GM19438 (cell line): ENCODE results near the gene ZNRF3.

Source experiments
- ATAC-seq: cut with Tn5 transposase; IDR thresholded peaks from one replicate; pipeline ENCODE4 v1.9.1; 2021; ENCODE audit warnings: low read depth; ENCODE audit not compliant: unreplicated experiment

Gene ZNRF3

GRCh38 chr22:28978863-28979796 is 95.8 kb downstream of the ZNRF3 start:
- no peak for ATAC-seq

DNA sequence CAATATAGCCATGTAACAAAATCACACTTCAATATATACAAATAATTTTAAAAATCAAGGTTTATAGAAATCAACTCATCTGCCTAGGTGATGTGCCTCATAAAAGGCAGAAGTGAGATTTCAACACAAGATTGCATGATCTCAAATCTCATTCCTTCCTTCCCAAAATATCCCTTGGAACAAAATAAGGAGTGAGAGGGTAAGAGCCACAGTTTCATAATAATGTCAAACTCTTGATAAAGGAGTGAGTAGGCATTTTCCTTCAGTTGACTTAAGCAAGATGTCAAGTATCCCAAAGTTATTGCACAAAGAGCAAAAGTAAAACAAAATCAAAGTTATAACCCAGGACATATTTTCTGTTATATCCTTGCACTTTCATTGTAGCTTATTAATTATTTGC is 97.0 kb downstream of the ZNRF3 start:
- ATAC-seq, result no peak

DNA sequence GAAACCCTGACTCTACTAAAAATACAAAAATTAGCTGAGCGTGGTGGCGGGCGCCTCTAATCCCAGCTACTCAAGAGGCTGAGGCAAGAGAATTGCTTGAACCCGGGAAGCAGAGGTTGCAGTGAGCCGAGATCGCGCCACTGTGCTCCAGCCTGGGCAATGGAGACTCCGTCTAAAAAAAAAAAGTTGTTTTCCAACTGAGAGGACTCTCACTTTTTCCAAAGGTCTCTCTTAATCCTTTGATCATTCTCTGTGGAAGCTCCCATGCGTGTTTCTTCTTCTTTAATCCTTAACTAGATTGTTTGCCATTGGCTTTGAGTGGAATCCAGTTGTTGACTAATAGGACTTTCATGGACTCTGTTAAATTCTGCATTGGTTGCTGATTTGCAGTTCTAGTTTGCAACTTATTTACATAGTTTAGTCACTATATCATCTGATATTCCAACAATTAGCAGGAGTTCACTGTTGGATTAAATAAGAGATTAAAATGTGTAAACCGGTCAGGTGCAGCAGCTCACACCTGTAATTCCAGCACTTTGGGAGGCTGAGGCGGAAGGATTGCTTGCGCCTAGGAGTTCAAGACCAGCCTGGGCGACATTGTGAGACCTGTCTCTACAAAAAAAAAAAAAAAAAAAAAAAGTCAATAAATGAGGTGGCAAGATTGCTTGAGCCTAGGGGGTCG is 98.6 kb downstream of the ZNRF3 start:
- ATAC-seq, result no peak

- ATAC-seq, result no peak
Observed at GRCh38 chr22:28983190-28983589, 99.8 kb downstream of the ZNRF3 start.

- no peak for ATAC-seq
Observed at GRCh38 chr22:28983788-28984441, 100.5 kb downstream of the ZNRF3 start.

- ATAC-seq, result no peak
Observed at GRCh38 chr22:28984482-28985158, 101.2 kb downstream of the ZNRF3 start.

- no peak for ATAC-seq
Observed at GRCh38 chr22:28985581-28986290, 102.4 kb downstream of the ZNRF3 start.

- no peak for ATAC-seq
Observed at GRCh38 chr22:28986366-28986765, 103.0 kb downstream of the ZNRF3 start.

GRCh38 chr22:28988457-28988856 is 105.1 kb downstream of the ZNRF3 start:
- ATAC-seq, result no peak

DNA sequence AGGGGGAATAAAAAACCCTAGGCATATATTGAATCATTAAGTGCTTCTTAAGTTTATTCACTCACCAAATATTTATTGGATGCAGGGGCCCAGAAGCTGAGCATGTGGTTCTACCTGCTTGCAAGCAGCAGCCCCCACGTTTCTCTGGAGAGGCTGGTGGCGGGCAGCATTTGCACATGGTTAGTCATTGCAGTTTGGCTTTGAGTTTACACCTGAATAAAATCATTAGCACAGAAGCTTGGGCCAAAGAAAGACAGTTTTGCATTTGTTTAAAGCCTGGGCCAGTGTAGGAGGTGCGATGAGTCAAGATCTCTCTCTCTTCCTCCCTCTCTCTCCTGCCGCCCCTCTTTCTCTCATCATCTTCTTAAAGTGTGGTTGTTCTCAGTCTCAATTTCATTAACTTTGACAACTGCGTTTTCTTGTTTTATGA is 105.7 kb downstream of the ZNRF3 start:
- ATAC-seq, result no peak

DNA sequence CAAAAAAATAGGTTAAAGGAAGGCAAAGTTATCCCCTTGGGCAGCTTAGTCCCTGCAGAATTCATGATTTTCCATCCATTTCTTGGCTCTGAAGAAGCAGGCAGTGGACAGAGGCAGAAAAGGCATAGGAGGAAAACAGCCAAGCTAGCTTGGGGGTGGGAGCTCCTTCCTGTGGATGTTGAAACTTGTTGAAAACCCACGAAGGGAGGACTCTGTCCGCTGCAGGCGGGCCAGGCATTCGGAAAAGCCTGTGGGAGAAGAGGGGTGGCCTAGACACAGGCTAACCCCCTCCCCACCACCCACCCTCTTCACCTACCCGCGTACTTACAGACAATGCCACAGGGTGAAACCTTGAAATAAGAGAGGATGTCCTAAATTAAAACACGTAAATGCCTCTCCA is 106.1 kb downstream of the ZNRF3 start:
- ATAC-seq, result no peak

- ATAC-seq, result no peak
Observed at GRCh38 chr22:28989912-28990311, 106.5 kb downstream of the ZNRF3 start.

DNA sequence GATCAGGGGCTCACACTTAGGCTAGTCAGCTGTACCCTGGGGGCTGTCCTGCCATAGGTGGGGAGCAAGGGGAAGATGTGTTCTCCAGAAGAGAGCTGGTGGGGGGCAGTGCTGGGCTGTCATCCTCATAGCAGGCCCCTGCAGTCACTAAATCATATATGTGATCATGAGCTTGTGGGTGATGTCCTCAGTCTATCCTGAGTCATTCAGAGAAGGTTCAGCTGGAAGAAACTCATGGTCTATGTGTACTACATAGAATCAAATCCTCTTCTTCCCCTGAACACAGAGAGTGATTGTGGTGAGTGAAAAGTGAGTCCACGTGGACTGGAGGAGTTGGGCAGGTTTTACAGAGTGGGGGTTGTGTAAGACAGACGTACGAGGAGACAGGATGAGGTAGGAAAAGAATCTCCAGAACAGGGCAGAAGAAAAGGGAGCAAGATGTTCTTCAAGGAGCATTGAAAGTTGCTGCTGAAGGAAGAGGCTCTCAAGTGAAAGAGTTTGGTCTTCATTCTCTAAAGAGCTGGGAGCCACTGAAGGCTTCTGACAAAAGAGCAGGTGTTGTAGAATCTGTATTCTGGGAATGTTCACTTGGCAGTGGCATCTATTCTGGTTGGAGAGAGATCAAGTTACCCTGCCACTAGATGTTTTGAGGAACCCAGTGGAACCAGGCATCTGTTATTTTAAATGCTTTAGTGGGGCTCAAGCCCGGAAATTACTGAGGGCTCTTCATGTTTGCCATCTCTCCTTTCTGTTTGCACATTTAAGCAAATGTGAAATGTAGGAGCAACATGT is 109.4 kb downstream of the ZNRF3 start:
- ATAC-seq, result no peak

DNA sequence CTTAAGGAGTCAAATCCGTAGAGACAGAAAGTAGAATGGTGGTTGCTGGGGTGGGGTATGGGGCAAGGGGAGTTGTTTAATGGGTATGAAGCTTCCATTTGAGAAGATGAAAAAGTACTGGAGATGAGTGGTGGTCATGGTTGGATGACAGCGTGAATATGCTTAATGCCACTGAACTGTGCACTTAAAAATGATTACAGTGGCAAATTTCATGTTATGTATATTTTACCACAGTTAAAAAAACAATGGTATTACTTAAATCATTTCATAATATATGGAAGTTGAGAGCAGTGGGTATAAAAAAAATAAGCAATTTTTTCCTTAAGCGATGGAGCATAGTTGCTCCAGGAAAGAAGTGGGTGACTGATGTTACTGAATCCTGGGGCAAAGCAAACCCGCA is 111.2 kb downstream of the ZNRF3 start:
- ATAC-seq, result no peak

DNA sequence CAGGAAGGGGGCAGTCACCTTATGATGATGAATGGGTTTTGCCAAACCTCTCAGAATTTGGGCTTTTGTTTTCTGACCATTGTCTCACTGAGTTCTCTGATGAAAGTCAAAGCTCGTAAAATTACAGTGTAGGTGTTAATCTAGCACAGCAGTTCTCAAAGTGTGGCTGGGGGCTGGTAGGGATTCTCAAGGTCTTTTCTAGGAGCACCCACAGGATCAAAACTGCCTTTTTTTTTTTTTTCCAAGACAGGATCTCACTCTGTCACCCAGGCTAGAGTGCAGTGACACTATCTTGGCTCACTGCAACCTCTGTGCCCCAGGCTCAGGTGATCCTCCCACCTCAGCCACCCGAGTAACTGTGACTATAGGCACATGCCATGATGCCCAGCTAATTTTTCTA is 112.2 kb downstream of the ZNRF3 start:
- ATAC-seq, result no peak

GRCh38 chr22:28997342-28997741 is 114.0 kb downstream of the ZNRF3 start:
- no peak for ATAC-seq

- ATAC-seq, result no peak
Observed at GRCh38 chr22:28998681-28999080, 115.3 kb downstream of the ZNRF3 start.

DNA sequence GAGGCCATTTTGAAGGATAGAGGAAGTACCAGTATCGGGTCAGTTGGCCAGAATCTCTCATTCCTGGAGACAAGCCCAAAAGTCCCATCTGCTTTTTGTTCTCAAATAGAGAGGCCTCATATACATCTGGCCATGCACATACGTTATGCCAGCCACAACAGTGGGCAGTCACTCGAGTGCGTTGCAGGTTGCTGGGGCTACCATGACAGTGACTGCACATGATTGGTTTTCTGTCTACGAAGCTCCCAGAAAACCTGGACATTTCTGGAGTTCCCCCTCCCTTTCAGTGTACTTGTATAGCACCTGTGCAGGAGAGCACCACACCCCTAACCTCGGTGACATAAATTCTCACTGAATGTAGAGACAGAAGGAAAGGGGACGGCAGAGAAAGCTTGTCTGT is 116.1 kb downstream of the ZNRF3 start:
- no peak for ATAC-seq

- no peak for ATAC-seq
Observed at GRCh38 chr22:28999919-29000556, 116.7 kb downstream of the ZNRF3 start.
